Rectal smooth muscle tissue (tissue), 1 donor: ENCODE results near the gene FKBP7.
"Not testable (repeated sequence)": the region's sequence is repeated elsewhere in the genome, so short reads cannot be mapped to it uniquely, and the experiment has no call there.

Source experiments
- H3K27ac ChIP-seq: one replicate; pipeline ENCODE4 v1.7.0; 2013; ENCODE audit warnings: low read depth, low read length, inconsistent platforms
- H3K27me3 ChIP-seq: one replicate; pipeline ENCODE4 v1.7.0; 2013; ENCODE audit warnings: low read length; ENCODE audit not compliant: control insufficient read depth, insufficient read depth
- H3K36me3 ChIP-seq: one replicate; pipeline ENCODE4 v1.7.0; 2013; ENCODE audit warnings: low read length; ENCODE audit not compliant: control insufficient read depth, insufficient read depth
- H3K4me1 ChIP-seq: one replicate; pipeline ENCODE4 v1.7.0; 2013; ENCODE audit warnings: low read length; ENCODE audit not compliant: control insufficient read depth, insufficient read depth
- H3K4me3 ChIP-seq: one replicate; pipeline ENCODE4 v1.7.0; 2013; ENCODE audit warnings: low read length
- H3K9ac ChIP-seq: one replicate; pipeline ENCODE4 v1.7.0; 2013; ENCODE audit warnings: low read length

Gene FKBP7

GRCh38 chr2:178480227-178481181 is 2.1 kb upstream of the FKBP7 start, which contains the start of gene PLEKHA3:
Gene PLEKHA3 (plus strand): TSS chr2:178480457. CDS start chr2:178480870, 413 bp downstream.
- Histone ChIP-seq H3K27ac (peak within 1 kb of the TSS; percentile 90), H3K36me3 (no peaks in the 10 kb centered on the region), H3K4me3 (peak within 1 kb of the TSS; percentile 88), H3K27me3 (no peaks in the 10 kb centered on the region), H3K4me1 (peaks cover 20% of the 10 kb centered on the region), H3K9ac (peak within 1 kb of the TSS; percentile 63)

- no peaks in the 10 kb centered on the region for H3K36me3 ChIP-seq
- peak overlapping the region; percentile 52 for H3K4me3 ChIP-seq
- H3K27me3 ChIP-seq: no peaks in the 10 kb centered on the region
- peaks cover 20% of the 10 kb centered on the region for H3K4me1 ChIP-seq
- peak overlapping the region; percentile 90 for H3K27ac ChIP-seq
- H3K9ac ChIP-seq: no peak overlapping the region
Observed at GRCh38 chr2:178479758-178480226, 1.4 kb upstream of the FKBP7 start.

GRCh38 chr2:178479275-178479616 is 846 bp upstream of the FKBP7 start:
- no peaks in the 10 kb centered on the region for H3K36me3 ChIP-seq
- no peak overlapping the region for H3K9ac ChIP-seq
- no peaks in the 10 kb centered on the region for H3K27me3 ChIP-seq
- H3K27ac ChIP-seq: peak overlapping the region; percentile 90
- H3K4me1 ChIP-seq: peaks cover 17% of the 10 kb centered on the region
- H3K4me3 ChIP-seq: peak overlapping the region; percentile 83

GRCh38 chr2:178478130-178478438 is 316 bp downstream of the FKBP7 start:
- peaks cover 17% of the 10 kb centered on the region for H3K4me1 ChIP-seq
- peak overlapping the region; percentile 90 for H3K27ac ChIP-seq
- H3K9ac ChIP-seq: peak overlapping the region; percentile 50
- no peaks in the 10 kb centered on the region for H3K27me3 ChIP-seq
- peak overlapping the region; percentile 83 for H3K4me3 ChIP-seq
- no peaks in the 10 kb centered on the region for H3K36me3 ChIP-seq

GRCh38 chr2:178477443-178478129 is 814 bp downstream of the FKBP7 start:
- Histone ChIP-seq H3K9ac (no peak overlapping the region), H3K36me3 (no peaks in the 10 kb centered on the region), H3K4me1 (peaks cover 16% of the 10 kb centered on the region), H3K4me3 (peak overlapping the region; percentile 83), H3K27ac (no peak overlapping the region), H3K27me3 (no peaks in the 10 kb centered on the region)

- Histone ChIP-seq H3K4me1 (peaks cover 6% of the 10 kb centered on the region), H3K27ac (no peak overlapping the region), H3K36me3 (no peaks in the 10 kb centered on the region), H3K27me3 (no peaks in the 10 kb centered on the region), H3K9ac (no peak overlapping the region), H3K4me3 (no peak overlapping the region)
Observed at GRCh38 chr2:178476477-178476876, 1.9 kb downstream of the FKBP7 start.

- H3K36me3 ChIP-seq: no peaks in the 10 kb centered on the region
- H3K9ac ChIP-seq: no peak overlapping the region
Observed at GRCh38 chr2:178474560-178474959, 3.8 kb downstream of the FKBP7 start.

GRCh38 chr2:178473931-178474330 is 4.5 kb downstream of the FKBP7 start:
- no peak overlapping the region for H3K4me3 ChIP-seq
- H3K9ac ChIP-seq: no peak overlapping the region
- no peaks in the 10 kb centered on the region for H3K36me3 ChIP-seq
- no peaks in the 10 kb centered on the region for H3K27me3 ChIP-seq
- no peak overlapping the region for H3K27ac ChIP-seq
- no peaks in the 10 kb centered on the region for H3K4me1 ChIP-seq

More at GRCh38 chr2:178474560-178474959, 3.8 kb downstream of the FKBP7 start:
- Histone ChIP-seq H3K27ac (no peak overlapping the region), H3K4me3 (no peak overlapping the region), H3K27me3 (no peaks in the 10 kb centered on the region), H3K4me1 (peaks cover 1% of the 10 kb centered on the region)

- Histone ChIP-seq H3K9ac (no peak overlapping the region), H3K27ac (no peak overlapping the region)
Observed at GRCh38 chr2:178473373-178473772, 5.0 kb downstream of the FKBP7 start.

GRCh38 chr2:178471313-178471712 is 7.1 kb downstream of the FKBP7 start:
- not testable (repeated sequence) for H3K27ac ChIP-seq, H3K4me3 ChIP-seq, H3K27me3 ChIP-seq, H3K36me3 ChIP-seq, H3K4me1 ChIP-seq, H3K9ac ChIP-seq

More at GRCh38 chr2:178473373-178473772, 5.0 kb downstream of the FKBP7 start:
- no peaks in the 10 kb centered on the region for H3K36me3 ChIP-seq
- no peak overlapping the region for H3K4me3 ChIP-seq
- H3K27me3 ChIP-seq: no peaks in the 10 kb centered on the region
- H3K4me1 ChIP-seq: no peaks in the 10 kb centered on the region

- Histone ChIP-seq H3K36me3 (no peaks in the 10 kb centered on the region), H3K4me3 (no peak overlapping the region), H3K9ac (no peak overlapping the region), H3K27ac (no peak overlapping the region), H3K27me3 (no peaks in the 10 kb centered on the region), H3K4me1 (no peaks in the 10 kb centered on the region)
Observed at GRCh38 chr2:178469219-178469849, 9.1 kb downstream of the FKBP7 start.

- Histone ChIP-seq H3K4me1 (no peaks in the 10 kb centered on the region), H3K27me3 (no peaks in the 10 kb centered on the region), H3K36me3 (no peaks in the 10 kb centered on the region), H3K27ac (no peak overlapping the region), H3K9ac (no peak overlapping the region), H3K4me3 (no peak overlapping the region)
Observed at GRCh38 chr2:178457390-178457886, 21.0 kb downstream of the FKBP7 start.
